Neural cell (in vitro differentiated cells): ENCODE results near the gene IREB2. TPM values are rescaled to one million over a fixed set of nuclear protein-coding genes. Genes with fewer than 3 reads are reported as not detected.

Source experiments
- H2AFZ ChIP-seq: fragments of 200-600, 300-800 bp; sonication (generic), shearing (Covaris generic); 2 replicates; pipeline ENCODE4 v1.6.0; 2014; ENCODE audit warnings: low read depth, mild to moderate bottlenecking, antibody characterized with exemption, low read length, moderate library complexity
- H3F3A ChIP-seq: fragments of 200-600 bp; shearing (Covaris generic); 2 replicates; pipeline ENCODE4 v1.6.1; 2016; ENCODE audit warnings: mild to moderate bottlenecking, moderate library complexity, mixed read lengths, antibody characterized with exemption, low read length; ENCODE audit not compliant: insufficient read depth, poor library complexity, severe bottlenecking
- H3K27ac ChIP-seq: fragments of 200-600, 300-800 bp; sonication (generic), shearing (Covaris generic); 2 replicates; pipeline ENCODE4 v1.5.1; 2014; ENCODE audit warnings: mild to moderate bottlenecking, low read length, moderate library complexity
- H3K27me3 ChIP-seq: fragments of 300-800, 200-600 bp; sonication (generic), shearing (Covaris generic); 2 replicates; pipeline ENCODE4 v1.6.0; 2014; ENCODE audit warnings: mild to moderate bottlenecking, low read depth, low read length, moderate library complexity; ENCODE audit not compliant: insufficient read depth
- H3K36me3 ChIP-seq: fragments of 300-800, 200-600 bp; sonication (generic), shearing (Covaris generic); 2 replicates; pipeline ENCODE4 v1.5.1; 2014; ENCODE audit warnings: mild to moderate bottlenecking, antibody characterized with exemption, low read length, moderate library complexity; ENCODE audit not compliant: insufficient read depth
- H3K4me2 ChIP-seq: fragments of 300-800, 200-600 bp; sonication (generic), shearing (Covaris generic); 2 replicates; pipeline ENCODE4 v1.6.0; 2014; ENCODE audit warnings: mild to moderate bottlenecking, low read length
- H3K4me3 ChIP-seq: fragments of 300-800, 200-600 bp; sonication (generic), shearing (Covaris generic); 2 replicates; pipeline ENCODE4 v1.5.1; 2014; ENCODE audit warnings: mild to moderate bottlenecking, low read length, moderate library complexity
- H3K79me2 ChIP-seq: fragments of 200-600 bp; shearing (Covaris generic); replicated peaks from 2 replicates; pipeline ENCODE4 v1.6.0; 2014; ENCODE audit warnings: mild to moderate bottlenecking, low read length, moderate library complexity; ENCODE audit not compliant: insufficient read depth
- H3K9ac ChIP-seq: fragments of 300-800, 200-600 bp; sonication (generic), shearing (Covaris generic); 2 replicates; pipeline ENCODE4 v1.6.1; 2016; ENCODE audit warnings: mild to moderate bottlenecking, low read length, mixed read lengths
- H3K9me2 ChIP-seq: fragments of 200-600 bp; shearing (Covaris generic); 2 replicates; pipeline ENCODE4 v1.6.1; 2016; ENCODE audit warnings: mild to moderate bottlenecking, low read length, mixed read lengths; ENCODE audit not compliant: insufficient read depth
- H3K9me3 ChIP-seq: fragments of 200-600, 300-800 bp; sonication (generic), shearing (Covaris generic); 2 replicates; pipeline ENCODE4 v1.6.1; 2016; ENCODE audit warnings: mild to moderate bottlenecking, mixed run types, low read length, moderate library complexity, mixed read lengths
- H4K20me1 ChIP-seq: fragments of 200-600 bp; shearing (Covaris generic); 2 replicates; pipeline ENCODE4 v1.6.1; 2016; ENCODE audit warnings: mild to moderate bottlenecking, mixed run types; ENCODE audit not compliant: insufficient read depth
- CTCF ChIP-seq: fragments of 450-650 bp; IDR thresholded peaks from 2 replicates; pipeline ENCODE4 v1.5.1; 2014; ENCODE audit warnings: antibody characterized with exemption, mild to moderate bottlenecking, moderate library complexity; ENCODE audit not compliant: poor library complexity, severe bottlenecking
- EP300 ChIP-seq: fragments of 450-650 bp; conservative IDR thresholded peaks from 2 replicates; pipeline ENCODE4 v1.6.1; 2014; ENCODE audit warnings: antibody characterized with exemption, mild to moderate bottlenecking, moderate library complexity; ENCODE audit not compliant: poor library complexity, severe bottlenecking
- EZH2 ChIP-seq: fragments of 200-600, 300-800 bp; shearing (Covaris generic), sonication (generic); IDR thresholded peaks from 2 replicates; pipeline ENCODE4 v1.6.1; 2014; ENCODE audit warnings: antibody characterized with exemption, low read length, borderline replicate concordance, mild to moderate bottlenecking; ENCODE audit not compliant: insufficient read depth, poor library complexity, severe bottlenecking
- MXI1 ChIP-seq: fragments of 450-650 bp; conservative IDR thresholded peaks from 2 replicates; pipeline ENCODE4 v1.6.1; 2014; ENCODE audit warnings: antibody characterized with exemption, mild to moderate bottlenecking; ENCODE audit not compliant: poor library complexity, severe bottlenecking
- POLR2AphosphoS5 ChIP-seq: IDR thresholded peaks from 2 replicates; pipeline ENCODE4 v1.6.1; 2012
- RAD21 ChIP-seq: fragments of 450-650 bp; conservative IDR thresholded peaks from 2 replicates; pipeline ENCODE4 v1.6.1; 2014; ENCODE audit warnings: antibody characterized with exemption, mild to moderate bottlenecking, moderate library complexity
- SMC3 ChIP-seq: fragments of 450-650 bp; conservative IDR thresholded peaks from 2 replicates; pipeline ENCODE4 v1.6.1; 2014; ENCODE audit warnings: antibody characterized with exemption, mild to moderate bottlenecking, moderate library complexity; ENCODE audit not compliant: poor library complexity
- TAF1 ChIP-seq: IDR thresholded peaks from 2 replicates; pipeline ENCODE4 v1.6.1; 2012; ENCODE audit warnings: low read depth
- polyA plus RNA-seq: library from polyadenylated mRNA; depleted of rRNA; stranded (reverse); fragments of >200 nt; gene quantifications from 2 replicates; pipeline ENCODE4 v1.2.3, GENCODE V29; 2014
- TF ChIP-seq, protein P1 (sequence below): IDR thresholded peaks from 2 replicates; pipeline ENCODE4 v1.6.1; 2012; ENCODE audit warnings: borderline replicate concordance

IREB2 gene
- polyA plus RNA-seq, 1 donor from 2014 or later: 45.5 TPM

GRCh38 chr15:78446551-78446950 lies 8.5 kb downstream of the IREB2 start:
- H2AFZ ChIP-seq: no peak overlapping the region
- H3F3A ChIP-seq: no peaks in the 10 kb centered on the region
- no peak for TF ChIP-seq TAF1
- TF ChIP-seq POLR2AphosphoS5: no peak
- TF ChIP-seq, protein P1, sequence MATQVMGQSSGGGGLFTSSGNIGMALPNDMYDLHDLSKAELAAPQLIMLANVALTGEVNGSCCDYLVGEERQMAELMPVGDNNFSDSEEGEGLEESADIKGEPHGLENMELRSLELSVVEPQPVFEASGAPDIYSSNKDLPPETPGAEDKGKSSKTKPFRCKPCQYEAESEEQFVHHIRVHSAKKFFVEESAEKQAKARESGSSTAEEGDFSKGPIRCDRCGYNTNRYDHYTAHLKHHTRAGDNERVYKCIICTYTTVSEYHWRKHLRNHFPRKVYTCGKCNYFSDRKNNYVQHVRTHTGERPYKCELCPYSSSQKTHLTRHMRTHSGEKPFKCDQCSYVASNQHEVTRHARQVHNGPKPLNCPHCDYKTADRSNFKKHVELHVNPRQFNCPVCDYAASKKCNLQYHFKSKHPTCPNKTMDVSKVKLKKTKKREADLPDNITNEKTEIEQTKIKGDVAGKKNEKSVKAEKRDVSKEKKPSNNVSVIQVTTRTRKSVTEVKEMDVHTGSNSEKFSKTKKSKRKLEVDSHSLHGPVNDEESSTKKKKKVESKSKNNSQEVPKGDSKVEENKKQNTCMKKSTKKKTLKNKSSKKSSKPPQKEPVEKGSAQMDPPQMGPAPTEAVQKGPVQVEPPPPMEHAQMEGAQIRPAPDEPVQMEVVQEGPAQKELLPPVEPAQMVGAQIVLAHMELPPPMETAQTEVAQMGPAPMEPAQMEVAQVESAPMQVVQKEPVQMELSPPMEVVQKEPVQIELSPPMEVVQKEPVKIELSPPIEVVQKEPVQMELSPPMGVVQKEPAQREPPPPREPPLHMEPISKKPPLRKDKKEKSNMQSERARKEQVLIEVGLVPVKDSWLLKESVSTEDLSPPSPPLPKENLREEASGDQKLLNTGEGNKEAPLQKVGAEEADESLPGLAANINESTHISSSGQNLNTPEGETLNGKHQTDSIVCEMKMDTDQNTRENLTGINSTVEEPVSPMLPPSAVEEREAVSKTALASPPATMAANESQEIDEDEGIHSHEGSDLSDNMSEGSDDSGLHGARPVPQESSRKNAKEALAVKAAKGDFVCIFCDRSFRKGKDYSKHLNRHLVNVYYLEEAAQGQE: no peak
- TF ChIP-seq SMC3: no peak
- TF ChIP-seq CTCF: no peak
- TF ChIP-seq MXI1: no peak
- no peak for TF ChIP-seq EZH2
- no peak for TF ChIP-seq EP300
- no peak for TF ChIP-seq RAD21
- no peaks in the 10 kb centered on the region for H3K27me3 ChIP-seq
- H3K36me3 ChIP-seq: no peaks in the 10 kb centered on the region
- no peak overlapping the region for H3K4me3 ChIP-seq
- peaks cover 77% of the 10 kb centered on the region for H3K79me2 ChIP-seq
- no peak overlapping the region for H3K9ac ChIP-seq
- no peaks in the 10 kb centered on the region for H3K9me3 ChIP-seq
- H3K9me2 ChIP-seq: no peaks in the 10 kb centered on the region
- no peak overlapping the region for H3K27ac ChIP-seq
- peaks cover 3% of the 10 kb centered on the region for H4K20me1 ChIP-seq
- no peak overlapping the region for H3K4me2 ChIP-seq

- Histone ChIP-seq H3K79me2 (peaks cover 77% of the 10 kb centered on the region), H3K9ac (no peak overlapping the region), H3K4me2 (no peak overlapping the region), H3K4me3 (no peak overlapping the region), H3F3A (no peaks in the 10 kb centered on the region), H3K9me3 (no peaks in the 10 kb centered on the region), H3K27ac (no peak overlapping the region), H3K36me3 (no peaks in the 10 kb centered on the region), H2AFZ (no peak overlapping the region), H4K20me1 (no peaks in the 10 kb centered on the region), H3K9me2 (no peaks in the 10 kb centered on the region), H3K27me3 (no peaks in the 10 kb centered on the region)
- TF ChIP-seq POLR2AphosphoS5 (no peak), EZH2 (no peak), MXI1 (no peak)
These were observed 10.6 kb downstream of the IREB2 start for GRCh38 chr15:78448441-78449219.
